HepG2 (cell line): ENCODE data around the gene PLEKHA8.

Source experiments
- CENPX ChIP-seq: sonication (generic); formaldehyde crosslinking; IDR thresholded peaks from 2 replicates; pipeline ENCODE4 v1.9.0; 2021; ENCODE audit warnings: mild to moderate bottlenecking, missing genetic modification reagents, moderate library complexity
- CREB1 ChIP-seq, 2 experiments: fragments of 450-650 bp in 1 of 2; IDR thresholded peaks; 2 replicates each; pipeline ENCODE4 v1.6.1; 2016 to 2017; ENCODE audit warnings: control low read depth in 1 of 2, mild to moderate bottlenecking in 1 of 2, missing compliant biosample characterization in 1 of 2, missing genetic modification characterization in 1 of 2
- GTF2F1 ChIP-seq: fragments of 150-350 bp; IDR thresholded peaks from 2 replicates; pipeline ENCODE4 v1.6.1; 2014; ENCODE audit warnings: low read length
- JUN ChIP-seq: sonication (generic); formaldehyde crosslinking; IDR thresholded peaks from 2 replicates; pipeline ENCODE4 v1.4.0; 2020; ENCODE audit warnings: mild to moderate bottlenecking, missing genetic modification reagents
- ONECUT2 ChIP-seq: sonication (generic); formaldehyde crosslinking; IDR thresholded peaks from 2 replicates; pipeline ENCODE4 v1.4.0; 2020; ENCODE audit warnings: missing genetic modification reagents
- POLR2A ChIP-seq, 2 experiments: IDR thresholded peaks; 2 replicates each; pipeline ENCODE4 v1.6.1; 2011; ENCODE audit warnings: low read depth in 2 of 2, low read length in 2 of 2, mild to moderate bottlenecking in 1 of 2, moderate library complexity in 1 of 2; ENCODE audit not compliant: insufficient read depth in 1 of 2
- SMC3 ChIP-seq: IDR thresholded peaks from 2 replicates; pipeline ENCODE4 v1.6.1; 2011; ENCODE audit warnings: low read length, improper control_type of control experiment
- SP1 ChIP-seq, 2 experiments: fragments of 450-650 bp in 1 of 2; sonication (generic) in 1 of 2; formaldehyde crosslinking in 1 of 2; IDR thresholded peaks; 2 replicates each; pipeline versions ENCODE4 v1.4.0 to v1.6.1; 2016 to 2020; ENCODE audit warnings: missing genetic modification reagents in 1 of 2
- SRSF9 ChIP-seq: fragments of 200-400 bp; formaldehyde crosslinking; IDR thresholded peaks from 2 replicates; pipeline ENCODE4 v1.6.1; 2018; ENCODE audit warnings: borderline replicate concordance, mild to moderate bottlenecking, low read depth, low read length; ENCODE audit not compliant: insufficient read depth, poor library complexity, severe bottlenecking
- TCF12 ChIP-seq, 2 experiments: fragments of 450-650 bp in 1 of 2; sonication (generic) in 1 of 2; formaldehyde crosslinking in 1 of 2; IDR thresholded peaks; 2 replicates each; pipeline versions ENCODE4 v1.6.1 to v1.8.0; 2017 to 2022; ENCODE audit warnings: antibody characterized with exemption in 1 of 2, mild to moderate bottlenecking in 1 of 2, missing genetic modification reagents in 1 of 2, moderate library complexity in 1 of 2
- TF ChIP-seq, protein P1 (sequence below): sonication (generic); formaldehyde crosslinking; IDR thresholded peaks from 2 replicates; pipeline ENCODE4 v1.5.0; 2020; ENCODE audit warnings: mild to moderate bottlenecking, missing genetic modification reagents
- TF ChIP-seq, protein P2 (sequence below): sonication (generic); formaldehyde crosslinking; IDR thresholded peaks from 2 replicates; pipeline ENCODE4 v1.5.0; 2020; ENCODE audit warnings: mild to moderate bottlenecking, missing genetic modification reagents, moderate library complexity

DNA sequence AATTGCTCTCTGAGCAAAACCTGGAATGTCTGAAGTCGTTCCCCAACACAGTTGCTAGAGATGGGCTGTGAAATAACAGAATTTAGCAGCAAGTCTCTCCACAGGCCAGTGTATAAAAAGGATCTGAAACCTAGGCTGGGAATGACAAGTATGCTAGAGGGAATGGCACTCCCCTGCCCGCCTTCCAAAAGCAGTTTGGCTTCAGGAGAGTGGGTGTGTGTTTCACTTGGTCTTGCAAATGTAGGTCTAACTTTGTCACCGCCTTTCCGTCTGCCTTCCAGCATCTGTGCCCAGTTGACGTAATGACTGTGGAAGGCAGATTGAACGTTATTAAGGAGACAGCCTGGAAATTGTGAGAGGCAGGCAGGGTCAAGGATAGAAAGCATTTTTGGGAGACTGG is 88.6 kb downstream of the PLEKHA8 start:
- TF ChIP-seq CREB1 (IDR thresholded peaks at IDR 0.05) (no peak), CREB1 (CRISPR knock-in tag; IDR thresholded peaks at IDR 0.05) (no peak), SP1 (IDR thresholded peaks at IDR 0.05) (no peak), SP1 (CRISPR knock-in tag; IDR thresholded peaks at IDR 0.05) (no peak), JUN (CRISPR knock-in tag) (no peak), TCF12 (IDR thresholded peaks at IDR 0.05) (no peak), TCF12 (CRISPR knock-in tag; IDR thresholded peaks at IDR 0.05) (no peak), SRSF9 (no peak), SMC3 (no peak), ONECUT2 (CRISPR knock-in tag) (no peak), CENPX (CRISPR knock-in tag) (no peak), GTF2F1 (no peak), POLR2A (IDR thresholded peaks at IDR 0.05; ENCODE audit: insufficient read depth in 1 of 2, low read depth in 2 of 2, low read length in 2 of 2) (no peak)
- TF ChIP-seq, protein P1, sequence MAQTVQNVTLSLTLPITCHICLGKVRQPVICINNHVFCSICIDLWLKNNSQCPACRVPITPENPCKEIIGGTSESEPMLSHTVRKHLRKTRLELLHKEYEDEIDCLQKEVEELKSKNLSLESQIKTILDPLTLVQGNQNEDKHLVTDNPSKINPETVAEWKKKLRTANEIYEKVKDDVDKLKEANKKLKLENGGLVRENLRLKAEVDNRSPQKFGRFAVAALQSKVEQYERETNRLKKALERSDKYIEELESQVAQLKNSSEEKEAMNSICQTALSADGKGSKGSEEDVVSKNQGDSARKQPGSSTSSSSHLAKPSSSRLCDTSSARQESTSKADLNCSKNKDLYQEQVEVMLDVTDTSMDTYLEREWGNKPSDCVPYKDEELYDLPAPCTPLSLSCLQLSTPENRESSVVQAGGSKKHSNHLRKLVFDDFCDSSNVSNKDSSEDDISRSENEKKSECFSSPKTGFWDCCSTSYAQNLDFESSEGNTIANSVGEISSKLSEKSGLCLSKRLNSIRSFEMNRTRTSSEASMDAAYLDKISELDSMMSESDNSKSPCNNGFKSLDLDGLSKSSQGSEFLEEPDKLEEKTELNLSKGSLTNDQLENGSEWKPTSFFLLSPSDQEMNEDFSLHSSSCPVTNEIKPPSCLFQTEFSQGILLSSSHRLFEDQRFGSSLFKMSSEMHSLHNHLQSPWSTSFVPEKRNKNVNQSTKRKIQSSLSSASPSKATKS (CRISPR knock-in tag), result no peak
- TF ChIP-seq, protein P2, sequence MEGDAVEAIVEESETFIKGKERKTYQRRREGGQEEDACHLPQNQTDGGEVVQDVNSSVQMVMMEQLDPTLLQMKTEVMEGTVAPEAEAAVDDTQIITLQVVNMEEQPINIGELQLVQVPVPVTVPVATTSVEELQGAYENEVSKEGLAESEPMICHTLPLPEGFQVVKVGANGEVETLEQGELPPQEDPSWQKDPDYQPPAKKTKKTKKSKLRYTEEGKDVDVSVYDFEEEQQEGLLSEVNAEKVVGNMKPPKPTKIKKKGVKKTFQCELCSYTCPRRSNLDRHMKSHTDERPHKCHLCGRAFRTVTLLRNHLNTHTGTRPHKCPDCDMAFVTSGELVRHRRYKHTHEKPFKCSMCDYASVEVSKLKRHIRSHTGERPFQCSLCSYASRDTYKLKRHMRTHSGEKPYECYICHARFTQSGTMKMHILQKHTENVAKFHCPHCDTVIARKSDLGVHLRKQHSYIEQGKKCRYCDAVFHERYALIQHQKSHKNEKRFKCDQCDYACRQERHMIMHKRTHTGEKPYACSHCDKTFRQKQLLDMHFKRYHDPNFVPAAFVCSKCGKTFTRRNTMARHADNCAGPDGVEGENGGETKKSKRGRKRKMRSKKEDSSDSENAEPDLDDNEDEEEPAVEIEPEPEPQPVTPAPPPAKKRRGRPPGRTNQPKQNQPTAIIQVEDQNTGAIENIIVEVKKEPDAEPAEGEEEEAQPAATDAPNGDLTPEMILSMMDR (CRISPR knock-in tag), result no peak
